Daoy (cell line): ENCODE data around the gene GRIK2. TPM values are rescaled to one million over a fixed set of nuclear protein-coding genes. Genes with fewer than 3 reads are reported as not detected.

Experiments used
- DNase-seq: peaks from one replicate; pipeline ENCODE4 v3.0.0-alpha.2; 2015; ENCODE audit warnings: low read depth
- total RNA-seq: library from RNA; depleted of rRNA; stranded (reverse); fragments of >200 nt; shearing (Covaris generic); gene quantifications from 2 replicates; pipeline ENCODE4 v1.2.3, GENCODE V29; 2014

Gene GRIK2
- total RNA-seq, 1 experiment from 2014 or later, result not detected

DNA sequence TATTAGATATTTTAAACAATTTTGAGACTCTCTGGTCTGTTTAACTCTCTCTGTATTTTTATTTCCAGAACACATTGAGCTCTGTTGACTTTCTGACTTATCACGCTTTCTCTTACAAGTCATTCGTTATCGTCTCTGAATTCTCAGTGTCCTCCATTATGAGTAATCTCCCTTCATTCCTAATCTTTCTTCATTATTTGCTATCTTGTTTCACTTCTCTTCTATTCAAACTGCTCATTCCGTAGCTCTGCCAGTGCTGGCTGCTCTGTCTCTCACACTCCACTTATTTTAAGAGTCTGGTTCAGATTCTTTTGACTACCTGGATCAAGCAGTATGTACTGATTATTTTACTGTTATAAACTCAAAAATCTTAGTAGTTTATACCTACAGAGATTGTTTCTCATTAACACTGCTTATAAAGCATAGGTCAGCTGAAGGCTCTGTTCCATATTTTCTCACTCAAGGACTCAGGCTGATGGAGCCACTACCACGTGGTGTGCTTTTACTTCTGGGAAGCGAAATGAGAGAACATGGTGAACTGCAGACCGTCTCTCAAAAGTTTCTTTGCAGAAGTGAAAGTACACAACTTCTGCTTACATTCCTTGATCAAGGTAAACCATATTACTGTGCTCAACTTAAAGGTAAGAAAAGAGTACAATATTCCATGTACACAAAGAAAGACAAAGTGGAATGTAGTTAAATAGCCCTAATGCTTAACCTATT, 485.2 kb downstream of the GRIK2 start:
- DNase-seq, result no peak

DNA sequence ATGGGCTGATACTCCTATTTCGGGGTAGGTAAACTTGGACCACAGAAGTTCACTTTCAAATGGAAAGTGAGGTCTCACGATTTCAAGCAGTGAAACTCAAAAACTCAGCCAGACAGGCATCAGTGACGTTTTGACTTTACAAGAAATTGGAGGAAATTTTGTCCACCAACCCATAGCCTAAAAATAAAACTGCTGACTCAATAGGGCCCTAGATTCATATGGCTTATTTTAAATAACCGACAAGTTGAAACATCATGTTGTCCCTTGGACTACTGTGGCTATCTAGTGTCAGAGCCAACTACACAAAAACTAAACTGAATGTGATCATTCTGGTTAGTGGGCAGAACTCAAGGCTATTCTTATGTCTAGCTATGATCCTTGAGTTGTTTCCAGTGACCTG, 486.3 kb downstream of the GRIK2 start:
- no peak for DNase-seq

DNA sequence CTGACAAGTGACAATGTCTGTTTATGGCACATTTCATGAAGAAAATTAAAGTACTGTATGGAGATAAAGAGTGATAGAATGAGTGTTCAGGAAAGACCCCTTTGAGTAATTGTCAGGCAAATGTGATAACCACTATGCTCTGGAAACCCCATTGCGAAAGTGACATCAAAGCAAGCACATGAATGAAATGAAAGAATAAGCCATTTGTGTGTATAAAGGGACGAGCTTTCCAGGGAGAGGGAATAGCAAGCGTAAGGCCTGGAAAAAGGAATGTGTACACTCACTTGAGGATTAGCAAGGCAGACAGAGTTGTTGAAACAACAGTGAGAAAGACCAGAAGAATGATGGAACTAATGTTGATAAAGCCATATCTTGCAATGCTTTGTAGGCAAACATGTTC, 490.0 kb downstream of the GRIK2 start:
- no peak for DNase-seq

DNA sequence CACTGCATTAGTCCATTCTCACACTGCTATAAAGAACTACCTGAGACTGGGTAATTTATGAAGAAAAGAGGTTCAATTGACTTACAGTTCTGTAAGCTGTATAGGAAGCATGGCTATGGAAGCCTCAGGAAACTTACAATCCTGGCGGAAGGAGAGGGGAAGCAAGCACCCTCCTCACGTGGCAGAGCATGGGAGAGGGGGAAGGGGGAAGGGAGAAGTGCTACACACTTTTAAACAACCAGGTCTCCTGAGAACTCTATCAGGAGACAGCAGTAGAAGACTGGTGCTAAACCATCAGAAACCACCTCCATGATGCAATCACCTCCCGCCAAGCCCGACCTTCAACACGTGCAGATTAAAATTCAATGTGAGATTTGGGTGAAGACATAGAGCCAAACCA, 494.0 kb downstream of the GRIK2 start:
- no peak for DNase-seq

DNA sequence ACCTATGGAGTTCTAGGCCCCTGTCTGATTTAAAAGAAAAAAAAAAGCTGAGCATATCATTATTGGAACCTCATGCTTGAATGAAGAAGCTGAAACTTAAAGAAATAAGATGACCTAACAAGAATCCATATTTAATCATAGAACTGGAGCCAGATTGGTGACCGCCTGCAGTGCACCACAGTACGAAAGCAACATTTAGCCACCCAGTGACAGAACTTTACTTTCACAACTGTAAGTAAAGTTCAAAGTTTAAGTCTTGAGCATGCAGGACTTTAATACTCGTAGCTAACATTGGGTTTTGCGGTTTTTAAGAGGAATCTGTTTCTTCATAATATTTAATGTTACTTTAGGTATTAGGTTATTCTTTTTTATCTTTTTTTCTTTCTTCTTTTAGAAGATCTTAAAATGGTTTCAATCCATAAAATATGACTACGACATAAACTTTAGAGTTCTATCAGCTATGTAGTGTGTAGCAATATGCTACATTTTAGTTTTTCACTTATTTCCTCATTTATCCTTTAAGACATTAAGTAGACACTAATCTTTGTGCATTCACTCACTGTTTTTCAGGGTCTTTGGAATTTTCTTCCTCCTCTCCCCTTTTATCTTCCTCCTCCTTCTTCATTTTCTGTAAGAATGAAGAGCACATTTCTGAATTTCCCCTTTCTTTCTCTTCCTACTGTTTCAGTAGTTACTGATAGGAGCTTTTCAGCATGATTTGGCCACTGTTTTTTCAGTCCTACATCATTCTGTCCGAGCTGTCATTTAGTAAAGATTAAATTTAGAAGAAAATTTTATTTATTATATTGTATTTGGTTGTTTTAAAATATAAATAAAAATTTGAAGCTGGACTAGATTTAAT, 514.1 kb downstream of the GRIK2 start:
- no peak for DNase-seq

DNA sequence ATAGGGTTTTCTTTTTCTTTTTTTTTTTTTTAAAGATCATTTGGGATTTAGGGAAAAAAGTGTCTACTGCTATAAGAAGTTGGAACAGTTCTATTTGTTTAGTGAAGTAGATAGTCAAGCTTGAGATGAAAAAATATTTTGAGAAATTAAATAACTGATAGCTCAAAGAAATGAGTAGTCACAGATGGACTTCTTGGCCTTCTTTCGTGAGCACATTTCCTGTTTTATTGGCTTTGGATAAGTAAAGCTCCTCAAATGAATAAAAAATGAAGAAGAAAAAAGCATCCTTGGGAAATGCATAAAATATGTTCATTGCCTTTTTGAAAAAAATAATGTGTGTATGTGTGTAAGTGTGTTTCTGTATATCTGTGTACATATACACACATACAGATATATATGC, 515.9 kb downstream of the GRIK2 start:
- no peak for DNase-seq

DNA sequence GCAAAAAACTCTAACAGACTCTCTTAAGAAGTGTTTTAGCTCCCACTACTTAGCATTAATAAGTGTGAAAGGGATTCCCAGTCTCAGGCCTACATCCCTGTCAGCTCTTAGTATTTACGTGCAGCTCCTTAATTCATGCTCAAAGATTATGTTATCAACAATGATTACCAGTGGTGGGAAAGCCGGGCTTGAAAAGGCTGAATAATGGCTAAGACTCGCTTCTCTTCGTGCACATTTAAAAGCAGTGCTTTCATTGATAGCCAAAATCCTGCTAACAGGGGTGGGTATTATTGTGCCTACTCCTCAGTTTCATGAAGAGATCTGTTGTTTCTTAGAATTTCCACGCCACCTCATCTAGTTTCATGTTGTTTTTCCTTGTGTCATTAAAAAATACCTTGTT, 518.8 kb downstream of the GRIK2 start:
- no peak for DNase-seq

DNA sequence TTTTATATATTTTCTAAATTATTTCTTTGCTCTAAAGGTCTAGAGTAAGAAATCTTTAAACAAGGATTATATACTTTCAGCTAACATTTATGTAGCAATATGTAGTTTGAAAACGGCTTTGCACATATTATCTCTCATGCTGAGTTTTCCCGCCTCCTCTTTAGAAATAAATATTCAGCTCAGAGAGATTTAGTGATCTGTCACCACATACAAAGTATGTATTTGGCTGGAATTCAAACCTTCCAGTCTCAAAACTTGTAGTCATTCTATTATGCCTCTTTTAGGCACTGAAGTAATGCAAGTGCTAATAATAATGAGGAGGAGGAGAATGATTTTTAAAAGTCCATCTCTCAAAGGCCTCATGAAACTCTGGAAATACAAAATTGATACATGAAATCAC, 525.0 kb downstream of the GRIK2 start:
- no peak for DNase-seq

DNA sequence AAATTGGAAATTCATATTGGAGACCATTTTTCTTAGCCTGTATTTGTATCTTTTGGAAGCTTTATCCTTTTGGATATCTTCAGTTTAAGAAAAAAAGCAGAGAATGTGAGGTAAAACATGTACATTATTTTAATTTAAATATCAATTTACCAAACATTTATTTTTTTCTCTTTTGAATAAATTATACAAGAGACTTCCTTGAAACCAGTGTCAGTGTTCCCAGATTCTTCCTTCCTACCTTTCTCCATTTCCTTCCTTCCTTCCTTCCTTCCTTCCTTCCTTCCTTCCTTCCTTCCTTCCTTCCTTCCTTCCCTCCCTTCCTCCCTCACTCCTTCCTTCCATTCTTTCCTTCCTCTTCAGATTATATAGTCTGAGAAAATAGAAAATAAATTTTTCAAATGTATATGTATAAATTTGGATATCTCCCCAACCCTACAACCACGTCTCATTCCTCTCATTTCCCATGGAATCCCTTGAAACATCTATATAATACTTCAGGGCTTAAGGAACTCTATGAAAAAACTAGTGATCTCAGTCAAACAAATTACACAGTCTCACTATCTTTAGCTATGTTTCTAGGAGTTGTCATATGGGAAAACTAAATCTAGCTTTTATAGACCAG, 528.4 kb downstream of the GRIK2 start:
- DNase-seq, result no peak

DNA sequence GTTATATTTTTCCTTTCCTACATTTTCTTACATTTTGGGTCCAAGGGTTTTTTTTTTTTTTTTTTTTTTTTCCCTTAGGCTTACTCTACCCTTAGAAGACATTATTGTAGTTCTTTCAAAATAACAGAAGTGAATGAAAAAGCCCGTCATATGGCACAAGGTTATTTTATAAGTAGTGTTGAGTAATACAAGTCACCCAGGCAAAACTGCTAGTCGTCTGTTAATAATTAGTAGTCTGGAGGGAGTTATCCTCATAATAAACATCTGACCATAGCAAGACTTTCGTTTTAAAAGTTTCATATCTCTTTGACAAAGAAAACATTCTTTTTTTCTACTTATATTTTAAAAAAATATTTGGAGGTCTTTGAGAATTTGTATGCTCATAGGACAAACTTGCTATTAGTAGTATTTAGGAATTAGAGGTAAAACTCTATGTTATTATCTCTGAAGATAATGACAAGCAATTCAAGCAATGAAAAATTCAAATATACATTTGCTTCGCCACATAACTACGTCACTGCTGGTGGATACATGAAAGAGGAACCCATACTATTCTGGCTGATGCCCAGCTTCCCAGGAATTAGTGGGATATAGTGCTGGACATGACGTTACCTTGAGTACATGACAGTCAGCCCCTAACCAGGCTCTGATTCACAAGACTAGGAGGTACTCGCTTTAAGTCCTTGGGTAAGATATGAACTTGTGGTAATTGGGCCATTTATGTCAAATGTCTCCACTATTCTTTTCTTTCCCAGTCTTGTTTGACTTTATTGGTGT, 532.8 kb downstream of the GRIK2 start:
- DNase-seq, result no peak

DNA sequence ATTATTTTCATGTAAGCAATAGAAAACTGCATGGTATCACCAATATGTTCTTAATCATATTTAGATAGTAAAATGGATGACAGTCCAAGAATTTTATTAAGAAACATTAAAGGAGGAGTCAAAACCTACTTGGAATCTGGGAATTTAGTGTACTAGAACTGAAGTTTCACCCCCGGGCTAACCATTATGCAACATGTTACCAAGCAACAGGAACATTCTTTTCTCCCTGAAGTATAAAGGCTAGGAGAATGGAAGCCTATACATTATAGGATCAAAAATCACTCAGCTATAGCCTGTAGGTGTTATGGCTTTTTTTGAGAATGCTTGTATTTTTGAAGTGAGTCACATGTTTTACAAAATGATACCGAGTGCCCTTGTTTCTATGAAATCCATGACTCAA, 538.3 kb downstream of the GRIK2 start:
- no peak for DNase-seq

DNA sequence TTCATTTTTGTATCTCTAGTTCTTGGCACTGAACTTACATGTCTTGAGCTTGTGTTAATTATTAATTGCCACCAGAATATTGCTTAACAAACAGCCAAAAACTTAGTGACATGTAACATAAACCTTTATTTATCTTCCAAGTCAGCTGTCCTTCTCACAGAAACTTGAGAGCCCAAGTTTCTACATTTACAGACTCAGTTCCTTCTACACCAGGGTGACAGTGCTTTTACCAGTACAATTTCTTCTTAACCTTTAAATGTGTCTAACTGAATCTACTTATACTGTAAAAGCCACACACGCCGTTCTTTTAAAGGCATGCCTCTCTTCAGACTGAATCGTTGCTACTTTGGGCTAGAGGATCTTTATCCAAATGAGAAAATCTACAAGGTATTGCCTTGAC, 539.2 kb downstream of the GRIK2 start:
- DNase-seq, result no peak

DNA sequence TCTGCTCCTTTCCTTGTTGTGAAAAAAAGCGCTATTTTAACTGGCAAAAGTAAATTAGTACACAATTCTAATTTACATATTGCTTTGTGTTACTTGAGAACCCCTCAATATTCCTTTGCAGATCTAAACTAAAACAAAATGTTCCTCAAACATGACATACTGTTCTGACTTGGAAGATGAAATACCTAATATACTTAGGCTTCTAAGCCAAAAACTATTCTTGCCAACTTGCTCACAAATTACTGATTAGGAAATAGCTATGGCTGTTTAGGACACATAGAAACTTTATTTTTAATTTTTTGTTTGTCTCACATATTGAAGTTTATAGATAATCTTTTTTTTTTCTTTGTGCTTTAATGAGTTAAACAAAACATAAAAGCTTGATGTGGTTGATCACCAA, 542.2 kb downstream of the GRIK2 start:
- no peak for DNase-seq

DNA sequence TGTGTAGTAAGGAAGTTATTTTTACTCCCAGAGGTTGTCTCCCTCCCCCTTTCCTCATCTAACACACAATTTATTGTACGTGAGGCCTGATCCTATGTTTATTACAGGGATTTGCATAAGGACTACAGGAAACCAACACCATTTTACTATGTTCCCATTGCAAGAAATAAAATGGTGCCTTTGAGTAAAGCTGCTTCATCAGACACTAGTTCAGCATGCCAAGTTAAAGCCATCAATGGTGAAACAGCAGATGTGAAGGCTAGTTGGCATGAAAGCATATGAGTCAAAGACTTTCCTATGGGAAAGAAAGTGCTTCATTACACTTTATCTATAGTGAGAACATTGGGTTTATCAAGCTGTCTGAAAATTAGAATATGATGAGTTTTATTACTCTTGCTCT, 543.0 kb downstream of the GRIK2 start:
- no peak for DNase-seq

DNA sequence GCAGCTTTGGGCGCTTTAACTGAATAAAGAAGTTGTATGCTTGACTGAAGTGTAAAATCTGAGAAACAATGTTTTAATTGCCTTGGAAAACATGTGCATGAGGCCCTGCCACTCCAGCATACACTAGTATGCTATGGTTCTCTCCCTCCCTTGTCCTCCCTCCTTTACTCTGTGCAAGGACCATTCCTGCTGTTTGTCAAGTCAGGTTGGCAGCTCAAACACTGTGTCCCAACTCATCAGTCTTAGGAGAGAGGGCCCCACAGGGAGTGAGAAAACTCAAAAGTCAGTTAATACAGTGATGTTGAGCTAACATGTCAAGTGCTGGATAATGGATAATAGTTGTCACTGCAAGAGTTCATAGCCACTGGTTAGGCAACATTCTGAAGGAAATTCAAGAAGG, 543.6 kb downstream of the GRIK2 start:
- DNase-seq, result no peak

DNA sequence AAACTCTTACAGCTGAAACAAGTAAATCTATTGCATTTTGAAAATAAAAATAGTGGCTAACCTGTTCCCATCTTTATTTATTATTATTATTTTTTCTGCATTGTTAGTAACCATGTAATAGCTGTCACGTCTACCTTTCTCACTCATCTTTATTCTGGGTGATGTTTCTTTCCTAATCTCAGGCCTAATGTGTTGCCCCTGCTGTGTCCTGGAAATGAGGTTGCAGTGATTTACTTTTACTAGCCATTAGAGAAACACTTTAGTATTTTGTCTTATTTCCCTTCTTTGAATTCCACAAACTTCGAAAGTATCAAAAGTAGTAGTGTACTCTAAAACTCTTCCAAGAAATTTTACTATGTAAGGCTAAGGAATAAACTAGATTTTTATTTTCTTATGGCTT, 546.9 kb downstream of the GRIK2 start:
- no peak for DNase-seq

DNA sequence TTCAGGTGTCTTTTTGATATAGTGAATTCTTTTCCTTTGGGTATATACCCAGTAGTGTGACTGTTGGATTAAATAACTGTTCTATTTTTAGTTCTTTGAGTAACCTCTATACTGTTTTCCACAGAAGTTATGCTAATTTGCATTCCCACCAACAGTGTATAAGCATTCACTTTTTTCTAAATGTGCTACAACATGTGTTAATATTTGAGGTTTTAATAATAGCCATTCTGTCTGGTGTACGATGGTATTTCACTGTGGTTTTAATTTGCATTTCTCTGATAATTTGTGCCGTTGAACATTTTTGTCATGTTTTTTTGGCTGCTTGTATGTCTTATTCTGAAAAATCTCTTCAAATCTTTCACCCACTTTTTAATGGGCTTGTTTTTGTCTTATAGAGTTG, 563.5 kb downstream of the GRIK2 start:
- DNase-seq, result no peak

DNA sequence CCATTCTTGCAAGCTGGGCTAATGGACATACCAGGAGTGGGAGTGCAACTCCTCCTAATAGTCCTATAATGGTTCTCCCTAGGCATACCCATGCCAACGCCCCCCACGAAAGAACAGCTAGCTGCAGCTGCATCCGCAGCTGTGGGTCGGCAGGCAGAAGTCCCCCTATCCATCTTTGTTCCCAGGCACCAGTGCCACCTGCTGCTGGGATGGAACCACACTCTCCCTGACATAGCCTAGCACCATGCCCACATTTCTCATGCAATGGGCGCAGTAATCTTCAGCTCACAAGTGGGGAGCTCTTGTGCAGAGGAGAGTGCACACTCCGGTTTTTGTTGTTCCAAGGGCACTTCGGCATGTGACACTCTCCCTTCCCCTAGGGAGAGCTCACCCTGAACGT, 567.8 kb downstream of the GRIK2 start:
- DNase-seq, result no peak

DNA sequence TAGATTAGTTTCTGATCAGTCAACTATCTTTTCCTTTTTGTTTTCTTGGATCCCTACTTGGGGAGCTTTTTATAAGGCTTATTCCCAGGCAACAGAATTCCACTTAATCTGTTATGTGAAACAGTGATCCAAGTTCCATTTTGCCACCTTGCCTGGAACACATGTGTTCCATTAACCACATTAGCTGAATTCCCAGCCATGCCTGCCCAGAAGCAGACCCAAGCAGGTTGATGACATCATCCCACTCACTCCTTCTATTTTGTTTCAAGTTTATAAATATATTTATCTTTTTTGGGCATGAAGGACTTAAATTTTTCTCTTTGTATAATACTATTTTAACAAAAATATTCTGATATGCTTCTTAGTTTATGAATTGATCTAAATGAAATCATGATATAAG, 587.4 kb downstream of the GRIK2 start:
- no peak for DNase-seq

DNA sequence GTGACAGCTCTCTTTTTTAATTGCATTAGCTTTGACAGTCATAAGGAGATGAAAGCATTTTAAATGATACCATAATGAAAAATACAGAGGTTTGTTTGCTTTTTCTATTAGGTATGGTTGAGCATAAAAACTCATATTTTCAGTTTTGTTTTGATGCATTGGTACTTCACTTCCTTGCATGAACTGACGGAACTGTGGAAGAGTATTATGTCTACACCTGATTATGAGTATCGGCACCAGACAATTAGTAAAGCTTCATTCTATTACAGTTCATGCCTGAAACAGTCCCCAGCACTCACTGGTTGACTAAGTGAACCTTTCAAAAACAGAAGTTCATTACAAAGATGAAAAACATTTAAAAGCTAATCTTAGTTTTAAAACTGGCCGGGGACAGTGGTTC, 593.0 kb downstream of the GRIK2 start:
- no peak for DNase-seq

DNA sequence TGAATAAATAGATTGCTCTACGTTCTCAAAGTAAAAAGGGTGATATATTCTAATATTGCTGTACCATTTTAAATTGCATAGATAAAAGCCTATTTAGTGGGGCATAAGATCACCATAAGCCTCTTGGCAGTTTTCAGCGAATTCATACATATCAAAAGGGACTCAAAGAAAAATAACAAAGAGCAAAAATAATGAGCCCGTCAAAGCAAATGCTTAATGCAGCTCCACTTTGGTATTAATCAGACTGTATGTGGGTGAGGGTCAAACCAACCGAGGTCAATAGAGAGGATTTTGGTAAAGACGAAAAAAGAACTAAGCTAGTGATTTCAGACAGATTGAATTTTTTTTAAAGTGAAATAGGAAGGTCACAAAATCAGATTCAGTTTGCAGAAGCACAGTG, 598.8 kb downstream of the GRIK2 start:
- DNase-seq, result no peak

DNA sequence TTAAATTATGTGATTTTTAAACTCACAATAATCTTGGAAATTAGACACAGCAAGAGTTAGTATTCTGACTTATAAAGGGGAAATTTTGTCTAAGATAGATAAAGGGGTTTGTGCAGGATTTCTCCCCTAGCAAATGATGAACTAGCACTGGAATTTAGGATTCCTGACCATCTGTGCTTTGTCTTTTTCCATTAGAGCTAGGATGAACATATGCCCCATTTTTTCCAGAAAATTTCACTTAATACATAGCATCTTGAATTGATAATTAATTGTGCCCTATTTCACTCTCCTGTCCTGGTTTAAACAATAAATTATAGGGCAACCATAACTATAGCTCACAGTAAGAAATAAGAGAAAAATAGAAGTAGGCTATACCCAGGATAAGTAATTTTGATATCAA, 601.0 kb downstream of the GRIK2 start:
- no peak for DNase-seq
